CD4-positive, alpha-beta T cell treated with Interleukin-1 beta for 1 hour (primary cell): ENCODE results near the gene TMEM8B.

Experiments used
- DNase-seq, 2 donors: peaks; one replicate each; pipeline ENCODE4 v3.0.0-alpha.2; 2020 to 2022

TMEM8B gene

GRCh38 chr9:35811381-35812024 is 17.5 kb upstream of the TMEM8B start:
- no peak for DNase-seq

GRCh38 chr9:35812025-35812602 is 16.9 kb upstream of the TMEM8B start, which contains the start of gene SPAG8:
SPAG8 (minus strand) TSS chr9:35812262; CDS start chr9:35812147, 115 bp downstream.
- DNase-seq, result peak; percentile 98

- no peak for DNase-seq
Observed at GRCh38 chr9:35813434-35814105, 15.5 kb upstream of the TMEM8B start.

- peak; percentile 27 to 28 for DNase-seq
Observed at GRCh38 chr9:35814106-35814840, 14.8 kb upstream of the TMEM8B start.

GRCh38 chr9:35814841-35815543 is 14.0 kb upstream of the TMEM8B start, which contains the start of gene HINT2:
HINT2 (minus strand) TSS chr9:35815042; CDS start chr9:35814979, 63 bp downstream.
- DNase-seq, result peak; percentile 97 to 98

- DNase-seq, result no peak
Observed at GRCh38 chr9:35816708-35817107, 12.3 kb upstream of the TMEM8B start.

GRCh38 chr9:35818341-35818740 is 10.7 kb upstream of the TMEM8B start:
- no peak for DNase-seq

GRCh38 chr9:35820076-35820475 is 9.0 kb upstream of the TMEM8B start:
- no peak for DNase-seq

GRCh38 chr9:35822926-35823325 is 6.1 kb upstream of the TMEM8B start:
- no peak for DNase-seq

- DNase-seq, result peak; percentile 41 to 64
Observed at GRCh38 chr9:35826071-35826701, 2.8 kb upstream of the TMEM8B start.

- DNase-seq, result no peak
Observed at GRCh38 chr9:35827486-35827885, 1.5 kb upstream of the TMEM8B start.

- DNase-seq, result no peak
Observed at GRCh38 chr9:35828716-35829083, 328 bp upstream of the TMEM8B start, which contains the start of gene FAM221B. FAM221B (minus strand) TSS chr9:35828732; CDS start chr9:35826161, 2,571 bp downstream.

- DNase-seq, result no peak
Observed at GRCh38 chr9:35829764-35830096, 702 bp downstream of the TMEM8B start.

- DNase-seq, result no peak
Observed at GRCh38 chr9:35831040-35831439, 2.0 kb downstream of the TMEM8B start.

GRCh38 chr9:35832814-35833213 is 3.8 kb downstream of the TMEM8B start:
- DNase-seq, result no peak

- no peak for DNase-seq
Observed at GRCh38 chr9:35834260-35835215, 5.5 kb downstream of the TMEM8B start.

GRCh38 chr9:35835216-35835632 is 6.2 kb downstream of the TMEM8B start:
- DNase-seq, result no peak

- no peak for DNase-seq
Observed at GRCh38 chr9:35835766-35836165, 6.7 kb downstream of the TMEM8B start.

GRCh38 chr9:35836595-35836994 is 7.6 kb downstream of the TMEM8B start:
- no peak for DNase-seq

- DNase-seq, result no peak
Observed at GRCh38 chr9:35839926-35840325, 10.9 kb downstream of the TMEM8B start.
